Stimulated activated CD8-positive, alpha-beta memory T cell treated with anti-CD3 and anti-CD28 coated beads, Interleukin-4, amount 100 ng/mL, for 1 hour (primary cell): Measurements from ENCODE around the gene CDH6.

ENCODE experiments used
- DNase-seq, 2 donors: peaks; one replicate each; pipeline ENCODE4 v3.0.0-alpha.2; 2020; ENCODE audit warnings: low read depth in 2 of 2, low spot score in 1 of 2

CDH6 gene

GRCh38 chr5:31247381-31247780, 53.9 kb downstream of the CDH6 start:
- DNase-seq = no peak

GRCh38 chr5:31250201-31250600, 56.7 kb downstream of the CDH6 start:
- DNase-seq = no peak

- DNase-seq = no peak
Observed at GRCh38 chr5:31251032-31251431, 57.5 kb downstream of the CDH6 start.

- no peak for DNase-seq
Observed at GRCh38 chr5:31255041-31255440, 61.6 kb downstream of the CDH6 start.

GRCh38 chr5:31268256-31268655, 74.8 kb downstream of the CDH6 start:
- DNase-seq = no peak

GRCh38 chr5:31268686-31269085, 75.2 kb downstream of the CDH6 start:
- no peak for DNase-seq

- DNase-seq = no peak
Observed at GRCh38 chr5:31269259-31269658, 75.8 kb downstream of the CDH6 start.

- DNase-seq = no peak
Observed at GRCh38 chr5:31270396-31270795, 76.9 kb downstream of the CDH6 start.

GRCh38 chr5:31271567-31271966, 78.1 kb downstream of the CDH6 start:
- no peak for DNase-seq

GRCh38 chr5:31273161-31273560, 79.7 kb downstream of the CDH6 start:
- DNase-seq = no peak

GRCh38 chr5:31273631-31274378, 80.3 kb downstream of the CDH6 start:
- DNase-seq = no peak

- no peak for DNase-seq
Observed at GRCh38 chr5:31280210-31280609, 86.7 kb downstream of the CDH6 start.

GRCh38 chr5:31283326-31283725, 89.8 kb downstream of the CDH6 start:
- no peak for DNase-seq

GRCh38 chr5:31285025-31285424, 91.5 kb downstream of the CDH6 start:
- DNase-seq = no peak

- DNase-seq = no peak
Observed at GRCh38 chr5:31287985-31288384, 94.5 kb downstream of the CDH6 start.

GRCh38 chr5:31289429-31289828, 95.9 kb downstream of the CDH6 start:
- DNase-seq = no peak

- no peak for DNase-seq
Observed at GRCh38 chr5:31291323-31291854, 97.9 kb downstream of the CDH6 start.

GRCh38 chr5:31300501-31300900, 107.0 kb downstream of the CDH6 start:
- DNase-seq = no peak

- no peak for DNase-seq
Observed at GRCh38 chr5:31301833-31302232, 108.3 kb downstream of the CDH6 start.

- DNase-seq = no peak
Observed at GRCh38 chr5:31303688-31304087, 110.2 kb downstream of the CDH6 start.

GRCh38 chr5:31317665-31318064, 124.2 kb downstream of the CDH6 start:
- no peak for DNase-seq

- no peak for DNase-seq
Observed at GRCh38 chr5:31319335-31319734, 125.8 kb downstream of the CDH6 start.

GRCh38 chr5:31322946-31323345, 129.5 kb downstream of the CDH6 start:
- no peak for DNase-seq
